A549 (cell line): Measurements from ENCODE around the gene COQ9.

ENCODE experiments used
- CBX2 ChIP-seq: fragments of 200-600 bp; sonication (generic); IDR thresholded peaks from 2 replicates; pipeline ENCODE4 v1.6.1; 2016; ENCODE audit warnings: low read depth, mild to moderate bottlenecking, borderline replicate concordance
- CHD2 ChIP-seq: fragments of 150-350 bp; IDR thresholded peaks from 2 replicates; pipeline ENCODE4 v1.6.1; 2014; ENCODE audit warnings: low read length; ENCODE audit not compliant: partially characterized antibody
- CTCF ChIP-seq: fragments of >200 bp; sonication (Bioruptor Twin); formaldehyde crosslinking; IDR thresholded peaks from 3 replicates; pipeline ENCODE4 v1.5.1; 2016
- EP300 ChIP-seq, 2 experiments: fragments of >200 bp; sonication (Bioruptor Twin); formaldehyde crosslinking; IDR thresholded peaks; 2 replicates in 1 of 2; 3 replicates in 1 of 2; pipeline ENCODE4 v1.6.1; 2016 to 2017
- HDAC2 ChIP-seq: fragments of 200-600 bp; sonication (generic); IDR thresholded peaks from 2 replicates; pipeline ENCODE4 v1.6.1; 2016
- HMGXB4 ChIP-seq: fragments of 250-450 bp; sonication (Bioruptor Pico); IDR thresholded peaks from 2 replicates; pipeline ENCODE4 v1.5.0; 2021; ENCODE audit warnings: mild to moderate bottlenecking, moderate library complexity, borderline replicate concordance
- PHF8 ChIP-seq: fragments of 200-600 bp; sonication (generic); IDR thresholded peaks from 2 replicates; pipeline ENCODE4 v1.6.1; 2016; ENCODE audit warnings: low read depth, mild to moderate bottlenecking, antibody characterized with exemption, moderate library complexity, borderline replicate concordance
- POLR2A ChIP-seq: IDR thresholded peaks from 2 replicates; pipeline ENCODE4 v1.6.1; 2012; ENCODE audit warnings: mild to moderate bottlenecking, low read length
- REST ChIP-seq: fragments of 200-600 bp; sonication (generic); IDR thresholded peaks from 2 replicates; pipeline ENCODE4 v1.6.1; 2016; ENCODE audit warnings: antibody characterized with exemption, mild to moderate bottlenecking, moderate library complexity
- SMC3 ChIP-seq: fragments of >200 bp; sonication (Bioruptor Twin); formaldehyde crosslinking; IDR thresholded peaks from 3 replicates; pipeline ENCODE4 v1.6.1; 2018; ENCODE audit warnings: inconsistent platforms
- USF2 ChIP-seq: fragments of 450-650 bp; IDR thresholded peaks from 2 replicates; pipeline ENCODE4 v1.6.1; 2014; ENCODE audit warnings: antibody characterized with exemption
- ZSCAN20 ChIP-seq: fragments of 250-450 bp; sonication (Bioruptor Pico); IDR thresholded peaks from 2 replicates; pipeline ENCODE4 v1.8.0; 2022; ENCODE audit warnings: mild to moderate bottlenecking, moderate library complexity

- TF ChIP-seq POLR2A (no peak), CTCF (no peak), USF2 (no peak), EP300 (IDR thresholded peaks at IDR 0.05) (no peak), HDAC2 (no peak), PHF8 (no peak), CBX2 (no peak), SMC3 (no peak), ZSCAN20 (CRISPR knock-in tag) (no peak), HMGXB4 (CRISPR knock-in tag) (no peak), CHD2 (no peak), REST (no peak)
These were observed 21.8 kb downstream of the COQ9 start for GRCh38 chr16:57469046-57469445.
